Gastrocnemius medialis (tissue), 4 donors: ENCODE data around the gene KIF26B.

Experiments
- CTCF ChIP-seq, 5 experiments: fragments of 450-650 bp in 3 of 5; fragments of 200-600 bp in 2 of 5; sonication (generic) in 2 of 5; IDR thresholded peaks in 4 of 5; conservative IDR thresholded peaks in 1 of 5; 1 replicate in 4 of 5; 2 replicates in 1 of 5; pipeline ENCODE4 v1.5.1; 2016 to 2019; ENCODE audit warnings: antibody characterized with exemption in 5 of 5, mild to moderate bottlenecking in 3 of 5, moderate library complexity in 3 of 5
- POLR2A ChIP-seq, 2 donors: fragments of 450-650 bp; IDR thresholded peaks; one replicate each; pipeline ENCODE4 v1.6.1; 2017; ENCODE audit warnings: antibody characterized with exemption in 2 of 2, mild to moderate bottlenecking in 2 of 2, moderate library complexity in 2 of 2

- TF ChIP-seq CTCF (IDR thresholded peaks at IDR 0.05 in 4 of 5, conservative IDR thresholded peaks at IDR 0.05 in 1 of 5) (no peak), POLR2A (IDR thresholded peaks at IDR 0.05) (no peak)
Observed at GRCh38 chr1:245160741-245161400, 6.1 kb downstream of the KIF26B start.
